ENCODE results near the gene PRR23A.

The PRR23A gene

GRCh38 chr3:138972941-138973340, 33.1 kb downstream of the PRR23A start:
- no peak for DNase-seq (ENCODE audit: low spot score)

GRCh38 chr3:138971766-138972320, 34.2 kb downstream of the PRR23A start:
- no peak for DNase-seq (ENCODE audit: low spot score)

- DNase-seq (ENCODE audit: low spot score), result no peak
Measured at GRCh38 chr3:138964923-138965322, 41.1 kb downstream of the PRR23A start.

GRCh38 chr3:138964264-138964663, 41.8 kb downstream of the PRR23A start:
- DNase-seq (ENCODE audit: low spot score), result no peak

GRCh38 chr3:138962854-138963560, 43.1 kb downstream of the PRR23A start:
- no peak for DNase-seq (ENCODE audit: low spot score)

- no peak for DNase-seq (ENCODE audit: low spot score)
Measured at GRCh38 chr3:138960417-138960852, 45.6 kb downstream of the PRR23A start.
